Measurements from ENCODE around the gene BRAP. TPM values are rescaled to one million over a fixed set of nuclear protein-coding genes. Genes with fewer than 3 reads are reported as not detected.
A peak's percentile ranks its signal among the peaks of the same experiment; 100 is the strongest.

The BRAP gene
- total and polyA plus RNA-seq, 12 donors: 5.9 to 18.5 (median 14.4) TPM

DNA sequence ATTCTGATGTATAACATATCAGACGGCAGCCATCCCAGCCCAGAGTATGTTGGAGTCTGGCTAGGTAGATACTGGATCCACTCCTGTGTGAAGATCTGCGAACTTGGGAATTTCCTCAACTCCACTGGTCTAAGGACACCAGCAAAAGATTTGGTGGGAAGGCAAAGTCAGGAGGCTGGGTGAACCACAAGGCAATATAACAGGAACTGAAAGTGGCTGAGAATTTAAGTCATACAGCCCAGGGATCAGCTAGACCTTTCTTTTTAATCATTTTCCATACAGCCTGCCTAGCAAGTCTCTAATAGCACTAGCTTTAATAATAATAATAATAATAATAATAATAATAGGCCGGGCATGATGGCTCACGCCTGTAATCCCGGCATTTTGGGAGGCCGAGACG lies 34.8 kb downstream of the BRAP start:
- no peaks in the 10 kb centered on the region for H3K27me3 ChIP-seq
- no peaks in the 10 kb centered on the region for H3K4me1 ChIP-seq
- H3K4me3 ChIP-seq: no peak overlapping the region
- intact Hi-C loops (cut with DNase I): no loop called here
- TF ChIP-seq, protein P1, sequence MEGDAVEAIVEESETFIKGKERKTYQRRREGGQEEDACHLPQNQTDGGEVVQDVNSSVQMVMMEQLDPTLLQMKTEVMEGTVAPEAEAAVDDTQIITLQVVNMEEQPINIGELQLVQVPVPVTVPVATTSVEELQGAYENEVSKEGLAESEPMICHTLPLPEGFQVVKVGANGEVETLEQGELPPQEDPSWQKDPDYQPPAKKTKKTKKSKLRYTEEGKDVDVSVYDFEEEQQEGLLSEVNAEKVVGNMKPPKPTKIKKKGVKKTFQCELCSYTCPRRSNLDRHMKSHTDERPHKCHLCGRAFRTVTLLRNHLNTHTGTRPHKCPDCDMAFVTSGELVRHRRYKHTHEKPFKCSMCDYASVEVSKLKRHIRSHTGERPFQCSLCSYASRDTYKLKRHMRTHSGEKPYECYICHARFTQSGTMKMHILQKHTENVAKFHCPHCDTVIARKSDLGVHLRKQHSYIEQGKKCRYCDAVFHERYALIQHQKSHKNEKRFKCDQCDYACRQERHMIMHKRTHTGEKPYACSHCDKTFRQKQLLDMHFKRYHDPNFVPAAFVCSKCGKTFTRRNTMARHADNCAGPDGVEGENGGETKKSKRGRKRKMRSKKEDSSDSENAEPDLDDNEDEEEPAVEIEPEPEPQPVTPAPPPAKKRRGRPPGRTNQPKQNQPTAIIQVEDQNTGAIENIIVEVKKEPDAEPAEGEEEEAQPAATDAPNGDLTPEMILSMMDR (IDR thresholded peaks at IDR 0.05): no peak
- H3K36me3 ChIP-seq: peaks cover 0 to 100% (median 49%) of the 10 kb centered on the region in 9 donors
- WGBS, 2 donors: 97 to 99% methylated on average over 7 of the region's 7 CpGs
- DNase-seq (no peak), ATAC-seq (no peak)
- H3K9me3 ChIP-seq: no peaks in the 10 kb centered on the region
- H3K27ac ChIP-seq: no peak overlapping the region

DNA sequence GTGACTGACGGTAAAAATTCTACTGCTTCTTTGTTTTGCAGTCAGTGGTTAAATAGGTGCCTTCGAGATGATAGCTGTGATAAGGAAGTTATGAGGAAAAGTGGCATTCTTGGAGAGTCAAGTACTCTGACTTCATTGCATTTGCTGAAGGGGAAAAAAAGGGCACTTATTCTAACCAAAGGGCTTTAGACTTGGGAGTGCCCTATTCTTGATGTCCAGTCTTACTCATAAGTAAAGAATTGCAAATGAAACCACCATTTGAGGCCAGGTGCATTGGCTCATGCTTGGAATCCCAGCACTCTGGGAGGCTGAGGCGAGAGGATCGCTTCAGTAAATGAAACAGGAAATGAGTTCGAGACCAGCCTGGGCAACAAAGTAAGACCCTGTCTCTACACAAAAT lies 40.3 kb downstream of the BRAP start:
- TF ChIP-seq, protein P1 (IDR thresholded peaks at IDR 0.05): no peak
- no peaks in the 10 kb centered on the region for H3K27me3 ChIP-seq
- H3K9me3 ChIP-seq: no peaks in the 10 kb centered on the region
- intact Hi-C loops (cut with DNase I): no loop called here
- WGBS, 2 donors: 95 to 96% methylated on average over 5 of the region's 5 CpGs
- H3K36me3 ChIP-seq: peaks cover 0 to 99% (median 56%) of the 10 kb centered on the region in 9 donors
- H3K27ac ChIP-seq: no peak overlapping the region
- H3K4me1 ChIP-seq: peaks cover 0 to 21% (median 17%) of the 10 kb centered on the region in 9 donors
- DNase-seq (no peak), ATAC-seq (no peak)
- H3K4me3 ChIP-seq: no peak overlapping the region

DNA sequence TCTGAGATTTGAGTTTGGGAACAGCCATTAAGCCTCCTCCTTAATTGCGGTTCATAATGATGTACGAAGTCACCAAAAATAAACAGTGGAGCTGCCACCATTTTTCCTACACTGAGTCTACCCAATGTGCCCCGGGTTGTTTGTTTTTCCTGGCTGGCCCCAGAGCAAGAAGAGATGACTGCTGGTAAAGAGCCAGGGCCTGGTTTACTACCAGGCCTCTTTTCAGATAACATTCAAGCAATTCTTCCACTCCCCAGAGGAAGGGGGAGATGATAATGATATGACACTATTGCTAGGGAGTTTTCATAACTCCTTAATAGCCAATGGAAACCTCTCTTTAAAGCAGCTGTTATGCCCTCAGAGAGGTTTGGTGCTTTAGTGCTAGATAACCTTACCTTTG lies 42.3 kb downstream of the BRAP start:
- peak; percentile 35 to 79 (median 72) for ATAC-seq
- Histone ChIP-seq H3K36me3 (peaks cover 0 to 89% (median 38%) of the 10 kb centered on the region in 9 donors), H3K27me3 (no peaks in the 10 kb centered on the region), H3K4me3 (no peak overlapping the region), H3K27ac (peak overlapping the region in 8 of 10 donors; percentile 5 to 72 (median 39)), H3K9me3 (no peaks in the 10 kb centered on the region), H3K4me1 (peaks cover 0 to 21% (median 17%) of the 10 kb centered on the region in 9 donors)
- WGBS, 2 donors: 35 to 47% methylated on average over 3 of the region's 3 CpGs
- intact Hi-C loops (cut with DNase I): no loop called here
- peak in 1 of 2 donors; percentile 46 for DNase-seq
- TF ChIP-seq, protein P1 (IDR thresholded peaks at IDR 0.05): no peak

DNA sequence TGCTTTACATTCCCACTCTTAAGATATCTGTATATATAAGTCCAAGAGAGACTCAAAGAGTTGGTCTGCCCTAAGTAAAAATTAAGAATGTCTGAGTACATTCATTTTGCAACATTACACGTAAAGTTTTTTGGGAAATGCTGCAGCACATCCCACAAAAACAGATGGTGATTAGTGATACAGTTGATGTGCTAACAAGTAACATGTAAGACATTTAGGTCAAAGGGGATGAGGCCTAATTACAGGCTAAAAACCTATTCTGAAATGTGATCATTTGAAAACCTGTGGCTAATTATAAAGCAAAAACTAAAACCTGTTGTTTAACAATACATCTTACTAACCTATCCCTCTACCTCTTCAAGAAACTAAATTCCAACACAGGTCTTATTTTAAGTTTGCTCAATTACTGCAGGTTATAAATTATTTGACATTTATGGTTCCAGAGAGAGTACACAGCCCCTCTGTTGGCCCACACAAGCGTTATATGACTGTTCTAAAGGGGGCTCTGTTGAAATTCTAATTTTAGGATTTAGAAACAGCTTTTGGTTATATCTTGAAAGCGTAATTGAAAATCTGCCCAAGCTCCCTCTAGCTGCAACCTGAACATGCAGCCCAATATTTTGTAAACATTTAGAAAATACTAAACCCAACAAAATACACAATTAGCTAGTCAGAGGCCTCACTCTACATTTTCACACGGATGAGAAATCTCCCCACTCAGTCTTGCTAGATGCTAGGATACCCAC lies 42.9 kb downstream of the BRAP start:
- ATAC-seq: no peak
- peak overlapping the region in 9 of 10 donors; percentile 5 to 72 (median 27) for H3K27ac ChIP-seq
- 65 to 68% methylated on average over 4 of the region's 4 CpGs for WGBS, 2 donors

More for the DNA sequence above, 42.9 kb downstream of the BRAP start:
- Histone ChIP-seq H3K27me3 (no peaks in the 10 kb centered on the region), H3K4me3 (no peak overlapping the region), H3K36me3 (peaks cover 0 to 83% (median 38%) of the 10 kb centered on the region in 9 donors), H3K4me1 (peaks cover 0 to 21% (median 17%) of the 10 kb centered on the region in 9 donors), H3K9me3 (no peaks in the 10 kb centered on the region)
- TF ChIP-seq, protein P1 (IDR thresholded peaks at IDR 0.05): peak in 2 of 9 donors; percentile 8 to 11
- no peak for DNase-seq
- intact Hi-C loops (cut with DNase I): no loop called here
